CD4-positive, alpha-beta T cell treated with Interleukin-6 at 100 ng/mL for 8 hours (primary cell): ENCODE measurements around the gene DFFB.

Experiments
- DNase-seq: peaks from one replicate; pipeline ENCODE4 v3.0.0-alpha.2; 2020; ENCODE audit warnings: mixed read lengths, low spot score

The DFFB gene

DNA sequence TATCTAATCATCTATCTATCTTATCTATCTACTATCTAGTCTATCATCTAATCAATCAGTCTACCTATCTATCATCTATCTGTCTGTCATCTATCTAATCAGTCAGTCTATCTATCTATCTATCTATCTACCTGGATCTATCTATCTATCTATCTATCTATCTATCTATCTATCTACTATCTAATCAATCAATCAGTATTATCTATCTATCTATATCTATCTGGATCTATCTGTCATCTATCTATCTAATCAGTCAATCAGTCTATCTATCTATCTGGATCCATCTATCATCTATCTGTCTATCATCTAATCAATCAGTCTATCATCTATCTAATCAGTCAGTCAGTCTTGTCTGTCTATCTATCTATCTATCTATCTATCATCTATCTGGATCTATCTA lies 69.7 kb downstream of the DFFB start:
- no peak for DNase-seq

GRCh38 chr1:3928586-3928985 lies 71.3 kb downstream of the DFFB start:
- DNase-seq: no peak

DNA sequence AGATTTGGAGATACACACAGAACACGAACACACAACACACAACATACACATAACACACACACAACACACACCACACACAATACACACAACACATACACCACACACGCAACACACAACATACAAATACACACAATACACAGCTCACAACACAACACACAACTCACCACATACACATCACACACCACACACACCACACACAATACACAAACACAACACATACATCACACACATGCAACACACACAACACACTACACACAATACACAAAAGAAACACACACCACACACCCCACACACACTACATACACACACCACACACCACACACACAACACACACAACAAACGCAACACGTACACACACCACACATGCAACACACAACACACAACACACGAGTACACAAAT lies 71.8 kb downstream of the DFFB start:
- no peak for DNase-seq

DNA sequence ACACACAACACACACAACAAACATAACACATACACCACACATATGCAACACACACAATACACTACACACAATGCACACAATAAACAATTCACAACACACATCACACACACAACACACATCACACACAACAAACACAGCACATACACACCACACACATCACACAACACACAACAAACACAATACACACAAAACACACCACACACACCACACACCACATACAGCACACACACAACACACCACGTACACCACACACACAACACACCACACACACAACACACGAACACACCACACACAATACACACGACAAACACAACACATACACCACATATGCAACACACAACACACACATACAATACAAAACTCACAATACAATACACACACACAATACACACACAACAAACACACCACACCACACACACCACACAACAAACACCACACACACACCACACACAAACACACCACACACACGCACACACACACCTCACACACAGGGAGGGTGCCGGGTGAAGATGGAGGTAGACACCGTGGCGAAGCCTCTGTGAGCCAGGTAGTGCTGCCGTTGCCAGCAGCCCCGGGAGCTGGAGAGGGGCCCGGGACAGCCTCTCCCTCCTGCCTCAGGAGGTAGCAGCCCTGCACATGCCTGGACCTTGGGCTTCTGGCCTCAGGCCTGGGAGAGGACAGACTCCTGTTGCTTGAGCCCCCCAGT lies 73.2 kb downstream of the DFFB start:
- DNase-seq: no peak

DNA sequence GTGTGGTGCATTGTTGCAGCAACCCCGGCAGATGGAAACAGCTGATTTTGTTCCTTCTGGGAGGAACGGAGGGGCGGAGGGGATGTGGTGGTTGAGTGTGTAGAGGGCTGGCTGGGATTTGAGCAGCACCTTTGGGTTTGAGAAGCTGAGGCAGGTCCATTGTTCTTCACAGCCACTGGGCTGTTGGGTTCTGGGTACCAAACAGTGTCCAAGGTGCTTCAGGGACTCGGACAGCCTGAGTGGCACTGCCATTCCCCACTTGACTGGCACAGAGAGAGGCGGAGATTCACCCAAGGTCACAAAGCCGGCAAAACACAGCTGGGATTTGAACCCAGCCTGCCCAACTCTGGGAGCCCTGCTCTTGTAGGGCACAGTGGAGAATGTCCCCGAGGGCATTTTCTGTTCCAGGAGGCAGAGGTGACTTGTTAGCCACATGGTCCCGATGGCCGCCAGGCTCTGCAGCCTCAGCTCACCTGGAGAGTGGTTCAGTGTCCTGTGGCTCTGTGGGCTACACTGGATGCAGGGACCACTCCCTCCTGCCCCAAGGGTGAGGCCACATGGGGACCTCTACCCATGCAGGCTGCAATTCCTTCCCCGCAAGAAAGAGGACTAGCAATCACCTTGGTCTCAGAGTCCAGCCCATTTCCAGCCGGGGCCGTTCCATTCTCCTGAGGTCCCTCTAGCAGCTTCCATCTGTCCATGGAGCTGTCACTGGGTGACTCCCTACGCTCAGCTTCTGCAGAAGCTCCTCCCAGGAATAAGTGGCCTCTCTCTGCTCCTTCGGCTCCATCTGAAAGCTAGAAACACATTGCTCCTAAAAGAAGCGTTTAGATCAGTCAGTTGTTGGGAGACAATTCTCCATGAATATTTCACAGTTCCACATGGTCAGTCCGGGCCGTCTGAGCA lies 74.0 kb downstream of the DFFB start:
- no peak for DNase-seq

- DNase-seq: no peak
These were observed 75.1 kb downstream of the DFFB start for GRCh38 chr1:3932156-3932919.
